Testis (tissue), 3 donors: ENCODE measurements around the gene RSPH3. TPM values are rescaled to one million over a fixed set of nuclear protein-coding genes. Genes with fewer than 3 reads are reported as not detected.
"Not testable (repeated sequence)": the region's sequence is repeated elsewhere in the genome, so short reads cannot be mapped to it uniquely, and the experiment has no call there.

Source experiments
- DNase-seq: peaks from one replicate; pipeline ENCODE4 v3.0.0-alpha.2; 2019
- H3K27ac ChIP-seq, 2 donors: fragments of 200-600 bp; sonication (generic); one replicate each; pipeline ENCODE4 v1.5.1; 2019
- H3K27me3 ChIP-seq: fragments of 200-600 bp; sonication (generic); one replicate; pipeline ENCODE4 v1.5.1; 2019
- H3K36me3 ChIP-seq: fragments of 200-600 bp; sonication (generic); one replicate; pipeline ENCODE4 v1.5.1; 2017; ENCODE audit warnings: low read depth; ENCODE audit errors: missing control alignments
- H3K4me1 ChIP-seq: fragments of 200-600 bp; sonication (generic); one replicate; pipeline ENCODE4 v1.5.1; 2019
- H3K4me3 ChIP-seq, 2 donors: fragments of 200-600 bp; sonication (generic); one replicate each; pipeline ENCODE4 v1.5.1; 2017 to 2019
- H3K9me3 ChIP-seq: fragments of 200-600 bp; sonication (generic); one replicate; pipeline ENCODE4 v1.5.1; 2017
- CTCF ChIP-seq, 3 experiments: fragments of 450-650 bp in 2 of 3; fragments of 200-600 bp in 1 of 3; sonication (generic) in 1 of 3; IDR thresholded peaks; one replicate each; pipeline ENCODE4 v1.5.1; 2016 to 2019; ENCODE audit warnings: antibody characterized with exemption in 3 of 3, mild to moderate bottlenecking in 2 of 3, moderate library complexity in 1 of 3
- POLR2A ChIP-seq: fragments of 450-650 bp; IDR thresholded peaks from one replicate; pipeline ENCODE4 v1.6.1; 2017; ENCODE audit warnings: antibody characterized with exemption, mild to moderate bottlenecking, moderate library complexity
- WGBS, 2 donors: methylation state at CpG; one replicate each; pipeline ENCODE4 v1.1.5; 2018; 5-methylcytosine and 5-hydroxymethylcytosine counted together
- intact Hi-C: fragments of 100-400 bp; cut with DNase I; formaldehyde crosslinking; loops from one replicate; pipeline ENCODE4 v1.15.1; 2023; ENCODE audit warnings: low total_unique reads
- polyA plus RNA-seq: library from polyadenylated mRNA; stranded (reverse); fragments of 350-450 nt; fragmentation: Illumina TruSeq; extraction: RNeasy Lipid Tissue Mini Kit (QIAGEN cat#74804); gene quantifications from one replicate; pipeline ENCODE4 v1.2.3, GENCODE V29; 2014; ENCODE audit warnings: low read depth, low replicate concordance; ENCODE audit not compliant: insufficient read depth
- total RNA-seq, 2 donors: library from RNA; depleted of rRNA; stranded (reverse); fragments of >200 nt; gene quantifications; one replicate each; pipeline ENCODE4 v1.2.3, GENCODE V29; 2016

The RSPH3 gene
- total and polyA plus RNA-seq, 3 donors from 2014 or later = 15.7 to 41.9 (median 23.6) TPM

GRCh38 chr6:159042003-159042825 is 42.2 kb upstream of the RSPH3 start:
- Histone ChIP-seq H3K36me3 (no peaks in the 10 kb centered on the region), H3K27me3 (no peaks in the 10 kb centered on the region), H3K9me3 (no peaks in the 10 kb centered on the region), H3K4me1 (peaks cover 5% of the 10 kb centered on the region), H3K27ac (peak overlapping the region in 1 of 2 donors; percentile 5), H3K4me3 (no peak overlapping the region)
- DNase-seq = peak; percentile 77
- intact Hi-C loops = loop anchor here (10.0 kb wide), 2 partner anchors 63 to 93 kb away; no protein-coding TSS in a partner anchor
- 51 to 54% methylated on average over 14 of the region's 14 CpGs for WGBS, 2 donors
- TF ChIP-seq POLR2A = no peak
- peak; percentile 73 to 92 (median 81) for TF ChIP-seq CTCF (IDR thresholded peaks at IDR 0.05)

- Histone ChIP-seq H3K27me3 (no peaks in the 10 kb centered on the region), H3K27ac (no peak overlapping the region), H3K36me3 (no peaks in the 10 kb centered on the region), H3K4me1 (peaks cover 5% of the 10 kb centered on the region), H3K9me3 (no peaks in the 10 kb centered on the region), H3K4me3 (no peak overlapping the region)
- no peak for DNase-seq
- TF ChIP-seq POLR2A (no peak), CTCF (IDR thresholded peaks at IDR 0.05) (no peak)
- intact Hi-C loops = loop anchor here (10.0 kb wide), 2 partner anchors 64 to 94 kb away; no protein-coding TSS in a partner anchor
- 93 to 94% methylated on average over 7 of the region's 7 CpGs for WGBS, 2 donors
Observed at GRCh38 chr6:159041181-159041580, 41.2 kb upstream of the RSPH3 start.

- H3K27me3 ChIP-seq = no peaks in the 10 kb centered on the region
- H3K27ac ChIP-seq = no peak overlapping the region
- 51 to 52% methylated on average over 1 of the region's 1 CpG for WGBS, 2 donors
Observed at GRCh38 chr6:159039885-159040258, 39.9 kb upstream of the RSPH3 start.

GRCh38 chr6:159038914-159039884 is 39.2 kb upstream of the RSPH3 start:
- peak overlapping the region in 1 of 2 donors; percentile 23 for H3K27ac ChIP-seq

More at GRCh38 chr6:159039885-159040258, 39.9 kb upstream of the RSPH3 start:
- Histone ChIP-seq H3K36me3 (no peaks in the 10 kb centered on the region), H3K9me3 (no peaks in the 10 kb centered on the region), H3K4me1 (peaks cover 5% of the 10 kb centered on the region), H3K4me3 (no peak overlapping the region)
- DNase-seq = no peak
- no peak for TF ChIP-seq CTCF (IDR thresholded peaks at IDR 0.05)
- TF ChIP-seq POLR2A = no peak
- intact Hi-C loops = loop anchor here (10.0 kb wide), 2 partner anchors 65 to 95 kb away; no protein-coding TSS in a partner anchor

GRCh38 chr6:159038318-159038717 is 38.3 kb upstream of the RSPH3 start:
- H3K27me3 ChIP-seq, H3K27ac ChIP-seq, DNase-seq, H3K4me1 ChIP-seq, H3K9me3 ChIP-seq, intact Hi-C loops, H3K4me3 ChIP-seq, H3K36me3 ChIP-seq: not testable (repeated sequence)
- 88 to 90% methylated on average over 12 of the region's 12 CpGs for WGBS, 2 donors

More at GRCh38 chr6:159038914-159039884, 39.2 kb upstream of the RSPH3 start:
- H3K36me3 ChIP-seq = no peaks in the 10 kb centered on the region
- TF ChIP-seq CTCF (IDR thresholded peaks at IDR 0.05) (no peak), POLR2A (no peak)
- peaks cover 5% of the 10 kb centered on the region for H3K4me1 ChIP-seq
- H3K9me3 ChIP-seq = no peaks in the 10 kb centered on the region
- H3K27me3 ChIP-seq = no peaks in the 10 kb centered on the region
- 56 to 63% methylated on average over 8 of the region's 8 CpGs for WGBS, 2 donors
- no peak for DNase-seq
- intact Hi-C loops = no loop called here
- no peak overlapping the region for H3K4me3 ChIP-seq
